D341Med (cell line): ENCODE data around the gene TMEM39A.

Experiments
- DNase-seq: peaks from one replicate; pipeline ENCODE4 v3.0.0; 2012; ENCODE audit warnings: low spot score

TMEM39A gene

DNA sequence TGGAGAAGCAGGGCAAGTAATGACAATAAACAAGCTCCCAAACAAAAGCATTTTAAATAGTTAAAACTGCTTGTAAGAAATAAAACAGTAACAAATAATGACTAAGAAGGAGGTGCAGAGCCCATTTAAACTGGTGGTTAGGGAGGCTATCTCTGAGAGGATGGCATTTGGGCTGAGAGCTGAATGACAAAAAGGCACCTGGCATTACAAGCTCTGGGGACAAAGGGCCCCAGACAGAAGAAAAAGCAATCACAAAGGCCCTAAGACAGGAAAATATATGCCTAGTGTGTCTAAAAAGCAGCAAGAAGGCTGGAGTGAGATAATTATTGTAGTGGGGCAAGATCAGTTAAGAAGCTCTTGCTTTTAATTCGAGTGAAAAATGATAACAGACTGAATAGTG, 9.6 kb downstream of the TMEM39A start:
- no peak for DNase-seq

GRCh38 chr3:119444590-119444989, 18.8 kb downstream of the TMEM39A start:
- DNase-seq, result no peak

DNA sequence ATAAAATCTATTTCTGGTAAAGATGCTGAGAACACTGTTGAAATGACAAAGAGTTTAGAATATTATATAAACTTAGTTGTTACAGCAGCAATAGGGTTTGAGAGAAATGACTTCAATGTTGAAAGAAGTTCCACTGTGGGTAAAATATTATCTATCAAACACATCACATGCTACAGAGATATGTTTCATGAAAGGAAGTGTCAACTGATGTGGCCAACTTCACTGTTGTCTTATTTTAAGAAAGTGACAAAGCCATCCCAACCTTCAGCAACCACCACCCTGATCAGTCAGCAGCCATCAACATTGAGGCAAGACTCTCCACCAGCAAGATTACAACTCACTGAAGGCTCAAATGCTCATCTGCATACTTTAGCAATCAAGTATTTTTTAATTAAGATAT, 20.2 kb downstream of the TMEM39A start:
- no peak for DNase-seq

DNA sequence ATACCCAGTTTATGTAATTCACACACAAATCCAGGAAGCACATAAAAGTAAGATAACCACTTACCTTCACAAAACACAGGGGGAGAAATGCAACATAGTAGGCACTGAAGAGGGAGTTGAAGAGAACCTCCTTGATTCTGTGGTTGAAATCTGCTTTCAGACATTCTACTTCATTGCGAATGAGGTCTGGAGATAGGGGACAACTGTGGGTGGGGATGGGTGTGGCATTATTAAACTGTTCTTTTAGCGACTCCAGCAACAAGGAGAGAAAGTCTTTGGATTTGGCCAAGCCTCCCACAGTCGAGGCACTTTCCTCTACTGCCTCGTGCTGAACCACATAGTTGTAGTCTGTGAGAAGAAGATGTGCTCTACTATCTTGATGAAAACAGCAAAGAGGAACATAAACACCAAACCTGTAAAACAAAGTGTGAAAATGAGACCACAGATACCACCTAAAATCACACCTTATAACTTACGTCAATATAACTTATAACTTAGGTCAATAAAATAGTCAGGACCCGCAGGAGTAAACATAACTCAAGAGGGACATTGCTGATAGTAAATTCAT, 25.6 kb downstream of the TMEM39A start:
- DNase-seq, result no peak

DNA sequence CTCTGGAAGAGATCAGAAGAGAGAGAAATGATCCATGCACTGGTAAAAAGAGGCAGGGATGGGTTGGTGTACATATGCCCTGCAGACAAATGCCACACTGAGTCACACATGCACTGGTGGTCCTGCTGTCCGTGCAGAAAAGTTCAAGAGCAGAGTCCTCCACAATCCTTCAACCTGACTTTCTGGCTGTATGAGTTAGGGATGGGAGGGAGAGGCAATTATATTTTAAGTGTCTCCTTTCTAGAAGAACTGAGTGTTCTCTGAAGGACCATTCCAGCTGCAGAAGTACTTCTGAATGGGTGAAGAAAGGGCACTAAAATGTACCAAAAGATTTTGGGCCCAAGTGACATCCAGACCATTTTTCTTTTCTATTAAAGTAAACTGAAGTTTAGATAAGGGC, 26.4 kb downstream of the TMEM39A start:
- DNase-seq, result no peak

DNA sequence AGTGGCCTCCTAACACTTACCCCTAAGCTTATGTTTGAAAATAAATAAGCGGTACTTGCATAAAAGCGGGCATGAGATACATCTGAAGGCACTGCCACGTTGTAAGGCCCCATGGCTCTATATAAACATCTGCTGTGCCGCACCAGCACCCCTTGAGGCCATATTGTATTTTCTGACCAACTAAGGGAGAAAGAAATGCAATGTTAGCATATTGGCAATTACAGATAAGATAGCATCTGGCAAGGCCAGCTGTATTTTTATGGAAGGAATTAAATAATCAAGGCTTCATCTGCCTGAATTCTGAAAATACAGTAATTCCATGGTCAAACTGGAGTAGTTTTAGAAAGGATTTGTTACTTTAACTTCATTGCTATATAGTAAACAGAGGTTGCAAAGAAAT, 28.7 kb downstream of the TMEM39A start:
- no peak for DNase-seq

GRCh38 chr3:119433613-119434325, 29.6 kb downstream of the TMEM39A start:
- DNase-seq, result no peak

DNA sequence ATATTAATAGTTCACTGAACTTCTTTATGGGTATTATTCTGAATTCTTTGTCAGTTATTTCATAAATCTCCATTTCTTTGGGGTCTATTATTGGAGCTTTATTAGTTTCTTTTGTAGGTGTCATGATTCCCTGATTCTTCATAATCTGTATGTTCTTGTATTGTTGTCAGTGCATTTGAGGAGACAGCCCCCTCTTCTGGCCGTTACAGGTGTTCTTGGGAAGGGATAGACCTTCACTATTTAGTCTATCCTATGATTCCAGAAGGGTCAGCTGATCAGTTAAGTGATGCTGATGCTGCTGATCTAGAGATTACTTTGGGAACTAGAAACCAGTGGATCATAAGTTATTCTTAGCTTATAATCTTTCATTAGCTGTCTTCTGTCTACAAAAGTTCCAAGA, 34.9 kb downstream of the TMEM39A start:
- no peak for DNase-seq

GRCh38 chr3:119427669-119428068, 35.7 kb downstream of the TMEM39A start:
- DNase-seq, result no peak

GRCh38 chr3:119420196-119420595, 43.2 kb downstream of the TMEM39A start:
- DNase-seq, result peak; percentile 45

GRCh38 chr3:119418641-119419040, 44.8 kb downstream of the TMEM39A start:
- no peak for DNase-seq

DNA sequence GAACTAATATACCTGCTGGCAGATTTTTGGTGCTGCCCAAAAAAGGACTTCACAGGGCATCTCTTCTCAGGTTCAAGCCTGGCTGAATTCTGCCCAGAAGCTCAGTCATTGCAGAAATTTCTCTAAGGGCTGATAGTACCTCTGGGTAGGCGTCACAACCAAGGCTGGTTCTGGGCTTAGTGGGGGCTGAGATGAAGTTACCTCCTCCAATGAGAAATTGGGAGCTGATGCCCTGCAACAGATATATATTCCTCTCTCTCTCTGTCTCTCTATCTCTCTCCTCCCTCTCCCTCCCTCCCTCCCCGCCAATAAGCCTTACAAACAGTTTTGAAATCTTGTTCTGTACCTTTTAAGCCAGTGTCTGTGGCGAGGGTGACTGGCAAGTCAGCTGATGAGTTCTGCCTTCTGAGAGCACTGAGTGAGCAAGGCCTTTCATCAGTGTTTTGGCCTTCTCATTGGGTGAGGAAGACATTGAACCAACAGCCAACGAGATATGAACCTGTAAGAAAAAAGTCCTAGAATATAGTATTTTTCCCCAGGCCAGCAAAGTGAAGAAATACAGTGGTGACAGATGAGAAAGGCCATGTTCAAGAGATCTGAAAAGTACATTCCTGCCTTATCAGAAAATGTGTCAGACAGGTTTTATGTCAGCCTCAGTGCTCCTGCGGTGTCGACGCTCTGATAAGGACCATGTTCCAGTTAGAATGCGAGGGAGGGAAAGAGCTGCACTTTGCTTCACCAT, 45.5 kb downstream of the TMEM39A start:
- no peak for DNase-seq

- DNase-seq, result no peak
Measured at GRCh38 chr3:119416873-119417272, 46.5 kb downstream of the TMEM39A start.

GRCh38 chr3:119413603-119414280, 49.7 kb downstream of the TMEM39A start:
- no peak for DNase-seq

GRCh38 chr3:119409844-119410243, 53.6 kb downstream of the TMEM39A start:
- no peak for DNase-seq

- no peak for DNase-seq
Measured at GRCh38 chr3:119408243-119408950, 55.0 kb downstream of the TMEM39A start.

DNA sequence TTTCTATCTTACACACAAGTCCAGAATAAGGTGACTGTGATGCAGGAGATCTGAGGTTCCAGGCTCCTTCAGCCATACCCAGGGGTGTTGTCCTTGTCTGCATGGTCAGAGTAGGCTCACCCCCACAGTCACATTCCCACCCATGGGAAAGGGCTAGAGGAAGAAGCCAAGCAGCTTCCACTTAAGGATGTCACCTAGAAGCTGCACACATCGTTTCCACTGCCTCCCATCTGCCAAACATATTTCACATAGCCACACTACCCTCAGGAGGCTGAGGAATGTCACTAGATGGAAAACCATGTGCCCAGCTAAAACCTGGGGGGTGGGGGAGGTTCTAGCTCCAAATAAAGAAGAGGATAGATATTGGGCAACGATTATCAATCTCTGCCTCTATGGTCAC, 58.1 kb downstream of the TMEM39A start:
- DNase-seq, result no peak

DNA sequence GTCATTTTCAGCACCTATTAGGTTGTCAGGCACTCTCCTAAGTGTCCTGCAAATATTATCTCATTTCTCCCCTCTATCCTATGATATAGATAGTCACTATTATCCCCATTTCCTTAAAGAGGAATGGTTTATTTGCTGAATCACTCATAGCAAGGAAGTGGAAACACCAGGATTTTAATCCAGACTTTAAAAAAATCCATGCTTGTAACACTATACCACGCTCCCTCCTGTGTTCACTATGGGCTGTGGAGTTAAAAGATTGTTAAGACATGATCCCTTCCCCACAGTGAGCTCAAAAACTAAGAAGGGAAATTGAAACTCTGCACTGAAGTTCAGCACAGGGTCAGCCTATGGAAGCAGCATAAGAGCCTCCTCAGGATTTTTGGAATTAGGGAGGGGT, 60.2 kb downstream of the TMEM39A start:
- no peak for DNase-seq

GRCh38 chr3:119402791-119403190, 60.6 kb downstream of the TMEM39A start:
- DNase-seq, result no peak

DNA sequence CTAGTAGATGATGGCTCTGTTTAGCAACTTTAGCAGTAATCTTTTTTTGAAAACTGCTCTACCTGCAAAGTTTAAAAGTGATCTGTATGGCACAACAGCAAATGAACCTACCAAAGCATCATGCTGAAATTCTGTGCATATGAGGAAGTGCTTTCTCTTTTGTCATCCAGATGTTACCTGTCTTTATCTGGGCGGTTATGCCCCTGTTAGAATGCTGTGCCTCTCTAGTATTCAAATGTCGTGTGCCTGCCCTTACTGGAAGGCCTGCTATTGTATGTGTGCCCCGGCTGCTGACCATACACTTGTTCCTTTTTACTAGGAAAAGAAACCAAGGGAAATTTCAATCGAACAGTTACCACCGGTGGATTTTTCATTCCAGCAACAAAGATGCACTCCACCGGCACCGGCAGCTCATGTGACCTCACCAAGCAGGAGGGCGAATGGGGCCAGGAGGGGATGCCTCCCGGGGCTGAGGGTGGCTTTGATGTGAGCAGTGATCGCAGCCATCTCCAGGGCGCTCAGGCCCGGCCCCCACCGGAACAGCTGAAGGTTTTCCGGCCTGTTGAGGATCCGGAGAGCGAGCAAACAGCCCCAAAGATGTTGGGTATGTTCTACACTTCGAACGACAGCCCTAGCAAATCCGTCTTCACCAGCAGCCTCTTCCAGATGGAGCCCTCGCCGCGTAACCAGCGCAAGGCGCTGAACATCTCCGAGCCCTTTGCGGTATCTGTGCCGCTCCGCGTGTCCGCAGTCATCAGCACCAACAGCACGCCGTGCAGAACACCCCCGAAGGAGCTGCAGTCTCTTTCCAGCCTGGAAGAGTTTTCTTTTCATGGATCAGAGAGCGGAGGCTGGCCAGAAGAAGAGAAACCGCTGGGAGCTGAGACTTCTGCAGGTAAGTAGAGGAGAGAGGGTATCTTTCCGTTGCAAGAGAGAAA, 61.6 kb downstream of the TMEM39A start:
- no peak for DNase-seq

DNA sequence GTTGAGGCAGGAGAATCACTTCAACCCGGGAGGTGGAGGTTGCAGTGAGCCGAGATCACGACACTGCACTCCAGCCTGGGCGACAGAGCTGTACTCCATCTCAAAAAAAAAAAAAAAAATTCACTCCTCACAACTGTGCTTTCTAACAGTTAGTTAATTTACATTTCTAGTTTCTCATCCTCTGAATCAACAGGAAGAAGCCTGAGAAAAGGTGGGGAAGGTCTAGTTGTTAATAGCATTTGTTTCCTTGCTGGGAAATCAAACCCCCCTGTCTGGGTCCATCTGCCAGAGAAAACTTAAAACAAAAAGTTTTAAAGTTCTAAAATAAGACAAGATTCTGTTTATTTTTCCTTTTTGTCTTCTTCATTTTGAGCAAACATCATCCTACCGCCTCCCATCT, 62.3 kb downstream of the TMEM39A start:
- no peak for DNase-seq
